GM19351 (cell line): ENCODE results near the gene CNTNAP3.
"Not testable (repeated sequence)": the region's sequence is repeated elsewhere in the genome, so short reads cannot be mapped to it uniquely, and the experiment has no call there.

Experiments used
- ATAC-seq: cut with Tn5 transposase; IDR thresholded peaks from one replicate; pipeline ENCODE4 v1.9.1; 2021; ENCODE audit warnings: mild to moderate bottlenecking, moderate library complexity; ENCODE audit not compliant: unreplicated experiment

CNTNAP3 gene

GRCh38 chr9:39073537-39073936 lies 214.4 kb downstream of the CNTNAP3 start:
- ATAC-seq, result not testable (repeated sequence)

GRCh38 chr9:39067683-39068082 lies 220.3 kb downstream of the CNTNAP3 start:
- not testable (repeated sequence) for ATAC-seq

GRCh38 chr9:39062966-39063365 lies 225.0 kb downstream of the CNTNAP3 start:
- not testable (repeated sequence) for ATAC-seq

- not testable (repeated sequence) for ATAC-seq
Measured at GRCh38 chr9:39054453-39054852, 233.5 kb downstream of the CNTNAP3 start.

DNA sequence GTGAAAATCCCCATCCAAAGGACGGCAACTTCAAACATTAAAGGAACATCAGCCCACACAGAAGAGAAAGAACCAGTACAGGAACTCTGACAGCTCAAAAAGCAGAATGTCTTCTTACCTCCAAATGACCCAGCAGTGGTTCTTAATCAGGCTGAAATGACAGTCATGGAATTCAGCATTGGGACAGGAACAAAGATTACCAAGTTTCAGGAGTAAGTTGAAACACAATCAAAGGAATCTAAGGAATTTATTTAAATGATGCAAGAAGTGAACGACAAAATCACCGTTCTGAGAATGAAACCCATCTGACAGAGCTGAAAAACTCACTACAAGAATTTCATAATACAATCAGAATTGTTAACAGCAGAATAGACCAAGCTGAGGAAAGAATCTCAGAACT lies 241.1 kb downstream of the CNTNAP3 start:
- ATAC-seq, result not testable (repeated sequence)

- ATAC-seq, result not testable (repeated sequence)
Measured at GRCh38 chr9:39042352-39042803, 245.6 kb downstream of the CNTNAP3 start.

- ATAC-seq, result not testable (repeated sequence)
Measured at GRCh38 chr9:39041774-39042173, 246.2 kb downstream of the CNTNAP3 start.

- not testable (repeated sequence) for ATAC-seq
Measured at GRCh38 chr9:39039148-39039547, 248.8 kb downstream of the CNTNAP3 start.

DNA sequence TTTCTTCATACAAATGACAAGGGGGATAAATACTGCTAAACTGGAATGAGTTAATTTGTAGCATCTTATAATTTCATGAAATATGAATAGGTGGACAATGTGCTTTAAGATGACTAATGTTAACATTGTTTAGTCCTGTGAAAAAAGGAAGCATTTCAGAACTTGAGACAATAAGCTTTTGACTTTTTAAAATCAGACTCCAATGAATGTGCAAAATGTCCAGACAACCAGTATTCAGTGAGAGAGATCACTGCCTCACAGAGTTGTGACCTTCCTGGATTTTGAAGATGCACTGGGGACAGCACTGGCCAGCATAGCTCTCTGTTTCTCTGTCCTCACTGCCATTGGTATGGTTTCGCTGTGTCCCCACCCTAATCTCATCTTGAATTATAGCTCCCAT lies 249.7 kb downstream of the CNTNAP3 start:
- ATAC-seq, result not testable (repeated sequence)

DNA sequence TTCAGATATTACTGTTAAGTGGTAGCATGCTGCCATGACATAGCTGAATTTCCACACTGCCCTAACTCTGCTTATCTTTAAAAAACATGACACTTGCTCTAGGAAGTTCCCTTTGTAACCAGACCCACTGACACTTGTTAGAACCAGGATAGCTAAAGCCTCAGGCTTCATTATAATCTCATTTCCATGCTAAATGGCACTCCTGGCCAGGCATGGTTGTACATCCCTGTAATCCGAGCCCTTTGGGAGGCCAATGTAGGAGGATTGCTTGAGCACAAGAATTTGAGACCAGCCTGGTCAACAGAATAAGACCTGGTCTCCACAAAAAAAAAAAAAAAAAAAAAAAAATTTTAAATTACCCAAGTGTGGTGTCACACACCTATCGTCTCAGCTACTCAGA lies 254.1 kb downstream of the CNTNAP3 start:
- not testable (repeated sequence) for ATAC-seq

DNA sequence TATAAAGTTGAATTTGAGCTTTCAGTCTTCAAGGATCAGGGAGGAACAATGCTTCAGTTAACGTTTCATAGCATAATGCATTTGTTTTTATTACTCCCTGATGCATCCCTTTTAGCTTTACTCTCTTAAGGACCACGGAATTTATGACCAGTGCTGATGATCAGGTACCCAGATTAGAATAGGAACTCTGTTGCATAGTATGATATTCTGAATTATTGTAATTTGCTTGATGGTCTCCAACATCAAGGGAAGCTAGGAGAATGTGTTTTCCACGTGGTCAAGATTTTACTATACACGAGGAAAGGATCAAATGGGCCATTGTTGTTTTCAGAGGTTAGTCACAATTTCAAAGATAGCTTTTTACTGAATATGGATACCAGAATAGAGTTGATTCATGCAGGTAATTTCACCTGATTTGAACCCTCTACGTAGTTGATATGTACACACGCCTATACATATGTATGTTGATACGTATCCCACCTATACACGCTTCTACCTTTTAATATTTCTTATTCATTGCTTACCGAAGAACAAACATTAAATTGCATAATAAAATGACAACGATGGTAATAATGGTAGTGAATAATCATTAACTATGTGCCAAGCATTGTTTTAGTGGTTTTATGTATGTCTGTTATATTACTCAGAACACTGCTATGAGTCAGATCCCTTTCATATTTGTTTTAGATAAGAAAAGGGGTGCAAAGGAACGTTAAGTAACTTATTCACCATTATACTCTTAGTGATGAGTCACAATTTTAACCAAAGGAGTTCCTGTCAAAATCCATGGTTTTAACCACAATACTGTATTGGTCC lies 257.6 kb downstream of the CNTNAP3 start:
- not testable (repeated sequence) for ATAC-seq

GRCh38 chr9:39028855-39029254 lies 259.1 kb downstream of the CNTNAP3 start:
- not testable (repeated sequence) for ATAC-seq

GRCh38 chr9:39028168-39028567 lies 259.8 kb downstream of the CNTNAP3 start:
- ATAC-seq, result not testable (repeated sequence)

DNA sequence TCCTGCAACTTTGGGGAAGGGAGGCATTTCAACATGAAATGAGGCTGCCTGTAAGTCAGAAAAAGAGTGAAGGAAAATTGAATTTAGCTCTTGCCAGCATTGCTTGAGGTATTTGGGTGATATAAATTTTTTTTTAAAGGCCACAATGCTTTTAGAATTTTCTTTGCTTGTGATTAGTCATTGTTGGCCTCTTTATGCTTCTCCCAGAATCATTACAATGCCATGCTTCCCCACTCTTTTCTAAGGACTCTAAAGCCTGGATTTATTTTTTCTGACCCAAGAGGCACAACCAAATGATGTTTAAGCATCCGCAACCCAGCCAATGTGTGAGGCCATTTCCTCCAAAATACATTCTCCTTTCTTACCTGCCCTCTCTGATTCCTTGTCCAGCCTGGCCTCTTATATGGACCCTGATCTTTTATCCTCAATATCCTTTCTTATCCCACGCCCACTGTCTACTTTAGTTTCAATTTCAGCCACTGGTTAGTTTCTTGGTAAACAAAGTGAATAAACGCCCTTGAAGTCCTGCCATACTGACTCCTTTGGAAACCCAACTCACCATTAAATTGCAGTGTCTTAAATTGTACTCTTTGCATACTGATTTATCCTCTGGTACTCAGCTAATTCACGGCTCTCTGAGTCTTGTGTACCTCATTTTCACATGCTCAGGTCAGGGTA lies 261.9 kb downstream of the CNTNAP3 start:
- ATAC-seq, result not testable (repeated sequence)
